WTC11 (cell line): ENCODE data around the gene SEZ6L. TPM values are rescaled to one million over a fixed set of nuclear protein-coding genes. Genes with fewer than 3 reads are reported as not detected.

Source experiments
- ATAC-seq: fragments of 200-7000 bp; cut with Tn5 transposase; 2 replicates; pipeline ENCODE4 v1.10.0; 2021; ENCODE audit warnings: mild to moderate bottlenecking, moderate library complexity
- CTCF ChIA-PET: fragments of 300-600 bp; sonication (Branson Sonifier 250); formaldehyde crosslinking; loops from one replicate; lab custom pipeline; 2021; ENCODE audit warnings: antibody characterized with exemption; lab: Charles Lee
- POLR2A ChIA-PET: fragments of 350-600 bp; sonication (Branson Sonifier 250); formaldehyde crosslinking; loops from one replicate; lab custom pipeline; 2021; ENCODE audit warnings: antibody characterized with exemption; lab: Charles Lee
- DNase-seq: peaks from one replicate; pipeline ENCODE4 v3.0.0; 2021; ENCODE audit warnings: low spot score
- H3K27ac Mint-ChIP-seq: 2 replicates; pipeline ENCODE4 v1.8.0; 2021; ENCODE audit warnings: mixed read lengths
- H3K27me3 Mint-ChIP-seq: 2 replicates; pipeline ENCODE4 v1.8.0; 2021; ENCODE audit warnings: low read depth, mild to moderate bottlenecking, moderate library complexity, mixed read lengths
- H3K36me3 Mint-ChIP-seq: 2 replicates; pipeline ENCODE4 v1.8.0; 2021; ENCODE audit warnings: mixed read lengths
- H3K4me1 Mint-ChIP-seq: 2 replicates; pipeline ENCODE4 v1.8.0; 2022; ENCODE audit warnings: mixed read lengths
- H3K4me3 Mint-ChIP-seq: 2 replicates; pipeline ENCODE4 v1.8.0; 2021; ENCODE audit warnings: mild to moderate bottlenecking, moderate library complexity, mixed read lengths
- H3K9me3 Mint-ChIP-seq: 2 replicates; pipeline ENCODE4 v1.8.0; 2021; ENCODE audit warnings: mixed read lengths
- ATF1 ChIP-seq: sonication (generic); formaldehyde crosslinking; IDR thresholded peaks from 2 replicates; pipeline ENCODE4 v1.8.1; 2023; ENCODE audit warnings: mild to moderate bottlenecking, moderate library complexity, missing genetic modification reagents
- CBFB ChIP-seq: sonication (generic); formaldehyde crosslinking; IDR thresholded peaks from 2 replicates; pipeline ENCODE4 v1.8.1; 2022; ENCODE audit warnings: mild to moderate bottlenecking, low read depth, missing genetic modification reagents
- CREB1 ChIP-seq: sonication (generic); formaldehyde crosslinking; IDR thresholded peaks from 2 replicates; pipeline ENCODE4 v1.8.0; 2023; ENCODE audit warnings: mild to moderate bottlenecking, missing genetic modification reagents
- CREM ChIP-seq: sonication (generic); formaldehyde crosslinking; IDR thresholded peaks from 2 replicates; pipeline ENCODE4 v1.8.1; 2022; ENCODE audit warnings: mild to moderate bottlenecking, missing genetic modification reagents, moderate library complexity
- CTCF ChIP-seq: fragments of 200-600 bp; IDR thresholded peaks from 2 replicates; pipeline ENCODE4 v1.8.0; 2022; ENCODE audit warnings: antibody characterized with exemption
- E2F1 ChIP-seq: sonication (generic); formaldehyde crosslinking; IDR thresholded peaks from 2 replicates; pipeline ENCODE4 v1.8.0; 2022; ENCODE audit warnings: mild to moderate bottlenecking, missing genetic modification reagents
- ELF4 ChIP-seq: sonication (generic); formaldehyde crosslinking; IDR thresholded peaks from 2 replicates; pipeline ENCODE4 v1.8.1; 2022; ENCODE audit warnings: low read depth, mild to moderate bottlenecking, moderate library complexity, missing genetic modification reagents
- FOXJ3 ChIP-seq: sonication (generic); formaldehyde crosslinking; IDR thresholded peaks from 2 replicates; pipeline ENCODE4 v1.9.0; 2021; ENCODE audit warnings: missing genetic modification reagents, mild to moderate bottlenecking, borderline replicate concordance
- GTF2I ChIP-seq: fragments of 250-450 bp; sonication (Bioruptor Pico); conservative IDR thresholded peaks from 2 replicates; pipeline ENCODE4 v1.4.0; 2021; ENCODE audit warnings: mild to moderate bottlenecking
- JUN ChIP-seq: sonication (generic); formaldehyde crosslinking; IDR thresholded peaks from 2 replicates; pipeline ENCODE4 v1.8.0; 2023; ENCODE audit warnings: mild to moderate bottlenecking, missing genetic modification reagents
- KAT7 ChIP-seq: sonication (generic); formaldehyde crosslinking; IDR thresholded peaks from 2 replicates; pipeline ENCODE4 v1.8.1; 2023; ENCODE audit warnings: missing genetic modification reagents, mild to moderate bottlenecking, borderline replicate concordance
- MLX ChIP-seq: sonication (generic); formaldehyde crosslinking; IDR thresholded peaks from 2 replicates; pipeline ENCODE4 v1.8.1; 2023; ENCODE audit warnings: mild to moderate bottlenecking, missing genetic modification reagents, moderate library complexity
- NR1H2 ChIP-seq: sonication (generic); formaldehyde crosslinking; IDR thresholded peaks from 2 replicates; pipeline ENCODE4 v1.9.0; 2021; ENCODE audit warnings: mild to moderate bottlenecking, moderate library complexity, missing genetic modification reagents
- PRRX2 ChIP-seq: fragments of 250-450 bp; sonication (Bioruptor Pico); IDR thresholded peaks from 2 replicates; pipeline ENCODE4 v1.8.0; 2021; ENCODE audit warnings: mild to moderate bottlenecking
- RELA ChIP-seq: sonication (generic); formaldehyde crosslinking; IDR thresholded peaks from 2 replicates; pipeline ENCODE4 v1.8.1; 2022; ENCODE audit warnings: missing genetic modification reagents, mild to moderate bottlenecking, borderline replicate concordance
- RORB ChIP-seq: fragments of 250-450 bp; sonication (Bioruptor Pico); IDR thresholded peaks from 2 replicates; pipeline ENCODE4 v1.9.0; 2021; ENCODE audit warnings: mild to moderate bottlenecking
- SP1 ChIP-seq: sonication (generic); formaldehyde crosslinking; conservative IDR thresholded peaks from 2 replicates; pipeline ENCODE4 v1.8.1; 2022; ENCODE audit warnings: missing genetic modification reagents
- STAT6 ChIP-seq: sonication (generic); formaldehyde crosslinking; conservative IDR thresholded peaks from 2 replicates; pipeline ENCODE4 v1.8.1; 2023; ENCODE audit warnings: mild to moderate bottlenecking, low read depth, missing genetic modification reagents, moderate library complexity
- TP53 ChIP-seq: sonication (generic); formaldehyde crosslinking; IDR thresholded peaks from 2 replicates; pipeline ENCODE4 v1.8.1; 2023; ENCODE audit warnings: mild to moderate bottlenecking, missing genetic modification reagents
- USF1 ChIP-seq: sonication (generic); formaldehyde crosslinking; IDR thresholded peaks from 2 replicates; pipeline ENCODE4 v1.8.0; 2022; ENCODE audit warnings: mild to moderate bottlenecking, missing genetic modification reagents
- ZNF138 ChIP-seq: sonication (generic); formaldehyde crosslinking; conservative IDR thresholded peaks from 2 replicates; pipeline ENCODE4 v1.8.1; 2022; ENCODE audit warnings: mild to moderate bottlenecking, moderate library complexity, missing genetic modification reagents
- ZNF416 ChIP-seq: fragments of 250-450 bp; sonication (Bioruptor Pico); IDR thresholded peaks from 2 replicates; pipeline ENCODE4 v1.9.0; 2021; ENCODE audit warnings: mild to moderate bottlenecking, inconsistent platforms
- ZNF423 ChIP-seq: fragments of 250-450 bp; sonication (Bioruptor Pico); IDR thresholded peaks from 2 replicates; pipeline ENCODE4 v2.1.2; 2022; ENCODE audit warnings: mild to moderate bottlenecking, moderate library complexity
- total RNA-seq: library from RNA; stranded (reverse); gene quantifications from 3 replicates; pipeline ENCODE4 v1.2.3, GENCODE V29; 2021
- TF ChIP-seq, protein P1 (sequence below): fragments of 250-450 bp; sonication (Bioruptor Pico); IDR thresholded peaks from 2 replicates; pipeline ENCODE4 v1.9.0; 2021; ENCODE audit warnings: mild to moderate bottlenecking
- TF ChIP-seq, protein P2 (sequence below): sonication (generic); formaldehyde crosslinking; IDR thresholded peaks from 2 replicates; pipeline ENCODE4 v1.8.1; 2022; ENCODE audit warnings: mild to moderate bottlenecking, missing genetic modification reagents, moderate library complexity, borderline replicate concordance
- TF ChIP-seq, protein P3 (sequence below): sonication (generic); formaldehyde crosslinking; IDR thresholded peaks from 2 replicates; pipeline ENCODE4 v1.8.1; 2023; ENCODE audit warnings: mild to moderate bottlenecking, missing genetic modification reagents, moderate library complexity

SEZ6L gene
- total RNA-seq, 1 experiment from 2014 or later = 0.57 TPM

DNA sequence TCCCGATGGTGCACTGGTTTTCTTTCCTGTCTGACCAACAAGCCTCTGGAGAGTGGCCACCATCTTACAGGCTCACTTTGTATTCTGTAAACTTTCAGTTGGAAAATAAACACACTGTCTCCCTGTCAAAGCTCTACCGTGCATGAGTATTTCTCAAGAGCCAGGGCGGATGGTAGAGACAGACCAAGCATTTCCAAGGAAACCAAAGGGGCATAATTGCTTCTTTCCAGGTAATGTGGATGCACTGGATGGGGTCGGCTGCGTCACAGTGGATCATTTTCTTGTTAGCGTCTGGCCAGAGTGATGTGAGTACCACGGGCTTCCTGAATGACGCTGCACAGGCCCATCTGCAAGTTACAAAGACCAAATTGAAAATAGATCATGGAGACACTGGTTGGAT lies 5.1 kb upstream of the SEZ6L start:
- POLR2A ChIA-PET = no interaction called here
- no peak for DNase-seq

DNA sequence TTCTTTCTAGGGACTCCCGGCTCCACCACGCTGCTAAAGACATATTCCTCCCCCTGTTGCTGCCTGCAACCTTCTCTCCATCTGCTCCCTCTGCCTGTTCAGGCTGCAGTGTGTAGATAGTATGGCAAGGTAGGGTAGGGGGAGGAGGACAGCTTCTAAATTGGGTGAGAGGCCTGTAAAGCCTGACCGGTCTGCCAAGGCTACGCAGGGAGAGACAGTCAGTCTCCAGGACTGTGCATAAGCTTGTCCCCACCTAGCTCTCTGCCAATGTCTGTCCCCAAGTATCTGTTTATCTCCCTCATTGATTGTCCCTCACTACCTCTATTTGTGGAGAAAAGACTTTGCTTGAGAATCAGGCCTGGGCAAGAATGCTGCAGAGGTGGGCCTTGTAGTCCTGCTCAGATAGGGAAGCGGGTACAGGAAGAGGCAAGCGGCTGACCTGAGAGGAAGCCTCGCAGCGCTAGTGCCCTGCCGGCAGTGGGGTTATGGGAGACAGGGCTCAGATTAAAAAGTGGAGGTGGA lies 871 bp upstream of the SEZ6L start:
- Mint-ChIP-seq H3K9me3 (no peaks in the 10 kb centered on the region), H3K27me3 (peaks cover 64% of the 10 kb centered on the region), H3K36me3 (no peaks in the 10 kb centered on the region), H3K4me3 (peak overlapping the region; percentile 80), H3K4me1 (peaks cover 23% of the 10 kb centered on the region), H3K27ac (no peak overlapping the region)
- POLR2A ChIA-PET = no interaction called here
- CTCF ChIA-PET = interaction anchor here (1.0 to 3.4 kb wide), 9 partner anchors 33 to 395 kb away, joined by 3 to 20 read pairs (median 4); no protein-coding TSS in a partner anchor
- DNase-seq (no peak), ATAC-seq (peak; percentile 46)
- TF ChIP-seq CBFB (CRISPR knock-in tag) (no peak), TP53 (CRISPR knock-in tag) (no peak), KAT7 (CRISPR knock-in tag) (no peak), ELF4 (CRISPR knock-in tag) (no peak), CREM (CRISPR knock-in tag) (no peak), ZNF423 (CRISPR knock-in tag) (no peak), STAT6 (CRISPR knock-in tag) (no peak)
- TF ChIP-seq, protein P1, sequence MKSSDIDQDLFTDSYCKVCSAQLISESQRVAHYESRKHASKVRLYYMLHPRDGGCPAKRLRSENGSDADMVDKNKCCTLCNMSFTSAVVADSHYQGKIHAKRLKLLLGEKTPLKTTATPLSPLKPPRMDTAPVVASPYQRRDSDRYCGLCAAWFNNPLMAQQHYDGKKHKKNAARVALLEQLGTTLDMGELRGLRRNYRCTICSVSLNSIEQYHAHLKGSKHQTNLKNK = no peak

More for the DNA sequence above, 5.1 kb upstream of the SEZ6L start:
- ATAC-seq = no peak
- no peak overlapping the region for H3K4me3 Mint-ChIP-seq
- no peaks in the 10 kb centered on the region for H3K36me3 Mint-ChIP-seq
- no peak overlapping the region for H3K27ac Mint-ChIP-seq
- no peak for TF ChIP-seq RELA (CRISPR knock-in tag)
- TF ChIP-seq USF1 (CRISPR knock-in tag) = no peak
- no peak for TF ChIP-seq CREB1 (CRISPR knock-in tag)
- TF ChIP-seq NR1H2 (CRISPR knock-in tag) = no peak
- TF ChIP-seq, protein P2, sequence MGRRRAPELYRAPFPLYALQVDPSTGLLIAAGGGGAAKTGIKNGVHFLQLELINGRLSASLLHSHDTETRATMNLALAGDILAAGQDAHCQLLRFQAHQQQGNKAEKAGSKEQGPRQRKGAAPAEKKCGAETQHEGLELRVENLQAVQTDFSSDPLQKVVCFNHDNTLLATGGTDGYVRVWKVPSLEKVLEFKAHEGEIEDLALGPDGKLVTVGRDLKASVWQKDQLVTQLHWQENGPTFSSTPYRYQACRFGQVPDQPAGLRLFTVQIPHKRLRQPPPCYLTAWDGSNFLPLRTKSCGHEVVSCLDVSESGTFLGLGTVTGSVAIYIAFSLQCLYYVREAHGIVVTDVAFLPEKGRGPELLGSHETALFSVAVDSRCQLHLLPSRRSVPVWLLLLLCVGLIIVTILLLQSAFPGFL (CRISPR knock-in tag) = no peak
- TF ChIP-seq CTCF = no peak
- no peak for TF ChIP-seq ZNF138 (CRISPR knock-in tag)
- TF ChIP-seq PRRX2 (CRISPR knock-in tag) = no peak
- no peak for TF ChIP-seq FOXJ3 (CRISPR knock-in tag)
- TF ChIP-seq, protein P3, sequence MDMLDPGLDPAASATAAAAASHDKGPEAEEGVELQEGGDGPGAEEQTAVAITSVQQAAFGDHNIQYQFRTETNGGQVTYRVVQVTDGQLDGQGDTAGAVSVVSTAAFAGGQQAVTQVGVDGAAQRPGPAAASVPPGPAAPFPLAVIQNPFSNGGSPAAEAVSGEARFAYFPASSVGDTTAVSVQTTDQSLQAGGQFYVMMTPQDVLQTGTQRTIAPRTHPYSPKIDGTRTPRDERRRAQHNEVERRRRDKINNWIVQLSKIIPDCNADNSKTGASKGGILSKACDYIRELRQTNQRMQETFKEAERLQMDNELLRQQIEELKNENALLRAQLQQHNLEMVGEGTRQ (CRISPR knock-in tag) = no peak
- no peak for TF ChIP-seq ZNF416
- no peak for TF ChIP-seq ELF4 (CRISPR knock-in tag)
- no peak for TF ChIP-seq MLX (CRISPR knock-in tag)
- no peak for TF ChIP-seq SP1 (CRISPR knock-in tag)
- no peak for TF ChIP-seq ATF1 (CRISPR knock-in tag)
- no peak for TF ChIP-seq GTF2I (CRISPR knock-in tag)
- no peak for TF ChIP-seq JUN (CRISPR knock-in tag)
- TF ChIP-seq E2F1 (CRISPR knock-in tag) = no peak
- TF ChIP-seq CREM (CRISPR knock-in tag) = no peak
- no peak for TF ChIP-seq RORB (CRISPR knock-in tag)
- peaks cover 9% of the 10 kb centered on the region for H3K4me1 Mint-ChIP-seq
- H3K27me3 Mint-ChIP-seq = peaks cover 43% of the 10 kb centered on the region
- CTCF ChIA-PET = no interaction called here
- H3K9me3 Mint-ChIP-seq = no peaks in the 10 kb centered on the region
